T1000 (cell line): ENCODE measurements around the gene SH3TC1.

ENCODE experiments used
- DNase-seq: peaks from one replicate; lab custom pipeline; 2025; ENCODE audit warnings: mixed read lengths; lab: John Stamatoyannopoulos, UW

SH3TC1 gene

GRCh38 chr4:8287343-8288280 lies 88.5 kb downstream of the SH3TC1 start:
- DNase-seq = no peak

GRCh38 chr4:8289151-8289750 lies 90.2 kb downstream of the SH3TC1 start:
- no peak for DNase-seq

- no peak for DNase-seq
Observed at GRCh38 chr4:8289956-8290700, 91.0 kb downstream of the SH3TC1 start.

- DNase-seq = no peak
Observed at GRCh38 chr4:8290701-8290970, 91.5 kb downstream of the SH3TC1 start.
